Activated B cell treated with CpG ODN at 0.5 μM for 24 hours (primary cell): ENCODE data around the gene LMNTD1. TPM values are rescaled to one million over a fixed set of nuclear protein-coding genes. Genes with fewer than 3 reads are reported as not detected.

Experiments
- ATAC-seq: fragments of 200-7000 bp; cut with Tn5 transposase; one replicate; pipeline ENCODE4 v1.10.0; 2021; ENCODE audit warnings: low read depth, mild to moderate bottlenecking, moderate library complexity
- CTCF ChIA-PET: fragments of 350-600 bp; sonication (Branson Sonifier 250); formaldehyde crosslinking; loops from one replicate; lab custom pipeline; 2021; ENCODE audit warnings: antibody characterized with exemption; lab: Charles Lee
- POLR2A ChIA-PET: fragments of 350-600 bp; sonication (Branson Sonifier 250); formaldehyde crosslinking; loops from one replicate; lab custom pipeline; 2021; ENCODE audit warnings: antibody characterized with exemption; lab: Charles Lee
- DNase-seq: peaks from one replicate; pipeline ENCODE4 v3.0.0; 2022
- H3K27ac Mint-ChIP-seq: one replicate; pipeline ENCODE4 v1.8.0; 2020; ENCODE audit warnings: mixed read lengths
- H3K27me3 Mint-ChIP-seq: one replicate; pipeline ENCODE4 v1.8.0; 2021; ENCODE audit warnings: mixed read lengths
- H3K36me3 Mint-ChIP-seq: one replicate; pipeline ENCODE4 v1.8.0; 2021; ENCODE audit warnings: low read depth, mixed read lengths
- H3K4me1 Mint-ChIP-seq: one replicate; pipeline ENCODE4 v1.8.0; 2021; ENCODE audit warnings: mixed read lengths
- H3K4me3 Mint-ChIP-seq: one replicate; pipeline ENCODE4 v1.8.0; 2020; ENCODE audit warnings: mild to moderate bottlenecking, mixed read lengths
- H3K9me3 Mint-ChIP-seq: one replicate; pipeline ENCODE4 v1.8.0; 2020; ENCODE audit warnings: mixed read lengths
- CTCF ChIP-seq: fragments of 200-600 bp; IDR thresholded peaks from one replicate; pipeline ENCODE4 v1.8.0; 2022; ENCODE audit warnings: antibody characterized with exemption, mild to moderate bottlenecking
- intact Hi-C: fragments of 100-400 bp; cut with micrococcal nuclease; formaldehyde crosslinking; loops from one replicate; pipeline ENCODE4 v1.15.1; 2024
- total RNA-seq: library from RNA; stranded (reverse); gene quantifications from 2 replicates; pipeline ENCODE4 v1.2.3, GENCODE V29; 2022

LMNTD1 gene
- total RNA-seq, 1 donor from 2014 or later = not detected

GRCh38 chr12:25556153-25556552, 3.1 kb upstream of the LMNTD1 start:
- Mint-ChIP-seq H3K27me3 (peaks cover 1% of the 10 kb centered on the region), H3K4me3 (no peak overlapping the region), H3K36me3 (no peaks in the 10 kb centered on the region), H3K27ac (no peak overlapping the region), H3K9me3 (no peaks in the 10 kb centered on the region), H3K4me1 (no peaks in the 10 kb centered on the region)
- no peak for TF ChIP-seq CTCF
- DNase-seq = no peak
- intact Hi-C loops = loop anchor here (5.0 kb wide), 1 partner anchor 471 kb away; no protein-coding TSS in a partner anchor
- ChIA-PET CTCF (no interaction called here), POLR2A (no interaction called here)
- no peak for ATAC-seq

- ChIA-PET CTCF (no interaction called here), POLR2A (interaction anchor here (0.6 kb wide), 1 partner anchor 171 kb away, joined by 3 read pairs; no protein-coding TSS in a partner anchor)
- no peaks in the 10 kb centered on the region for H3K9me3 Mint-ChIP-seq
Measured at GRCh38 chr12:25552681-25553080, 402 bp downstream of the LMNTD1 start.

GRCh38 chr12:25550186-25550585, 2.9 kb downstream of the LMNTD1 start:
- DNase-seq = no peak
- H3K9me3 Mint-ChIP-seq = no peaks in the 10 kb centered on the region
- ChIA-PET CTCF (no interaction called here), POLR2A (no interaction called here)
- no peak for TF ChIP-seq CTCF
- H3K27ac Mint-ChIP-seq = no peak overlapping the region
- H3K4me1 Mint-ChIP-seq = no peaks in the 10 kb centered on the region
- no peak overlapping the region for H3K4me3 Mint-ChIP-seq
- no peak for ATAC-seq
- peaks cover 2% of the 10 kb centered on the region for H3K27me3 Mint-ChIP-seq
- no peaks in the 10 kb centered on the region for H3K36me3 Mint-ChIP-seq
- intact Hi-C loops = no loop called here

More at GRCh38 chr12:25552681-25553080, 402 bp downstream of the LMNTD1 start:
- Mint-ChIP-seq H3K4me1 (no peaks in the 10 kb centered on the region), H3K27ac (no peak overlapping the region), H3K27me3 (peaks cover 2% of the 10 kb centered on the region), H3K36me3 (no peaks in the 10 kb centered on the region), H3K4me3 (no peak overlapping the region)
- DNase-seq (no peak), ATAC-seq (no peak)
- intact Hi-C loops = no loop called here
- TF ChIP-seq CTCF = no peak

- ChIA-PET POLR2A (no interaction called here), CTCF (no interaction called here)
- ATAC-seq (no peak), DNase-seq (no peak)
- Mint-ChIP-seq H3K36me3 (no peaks in the 10 kb centered on the region), H3K4me1 (no peaks in the 10 kb centered on the region), H3K27me3 (peaks cover 5% of the 10 kb centered on the region), H3K9me3 (no peaks in the 10 kb centered on the region), H3K27ac (no peak overlapping the region), H3K4me3 (no peak overlapping the region)
- intact Hi-C loops = no loop called here
- TF ChIP-seq CTCF = no peak
Measured at GRCh38 chr12:25549120-25549519, 4.0 kb downstream of the LMNTD1 start.

- Mint-ChIP-seq H3K9me3 (no peaks in the 10 kb centered on the region), H3K4me3 (no peak overlapping the region), H3K27ac (no peak overlapping the region), H3K4me1 (no peaks in the 10 kb centered on the region), H3K27me3 (peaks cover 5% of the 10 kb centered on the region), H3K36me3 (no peaks in the 10 kb centered on the region)
- ATAC-seq (no peak), DNase-seq (no peak)
- CTCF ChIA-PET = no interaction called here
- POLR2A ChIA-PET = no interaction called here
- TF ChIP-seq CTCF = no peak
- intact Hi-C loops = no loop called here
Measured at GRCh38 chr12:25546318-25546717, 6.8 kb downstream of the LMNTD1 start.
